HG02759 (cell line): ENCODE results near the gene PDLIM5.
"Not testable (repeated sequence)": the region's sequence is repeated elsewhere in the genome, so short reads cannot be mapped to it uniquely, and the experiment has no call there.

Experiments used
- ATAC-seq: cut with Tn5 transposase; IDR thresholded peaks from one replicate; pipeline ENCODE4 v1.9.1; 2021; ENCODE audit warnings: mild to moderate bottlenecking, moderate library complexity; ENCODE audit not compliant: unreplicated experiment

Gene PDLIM5

GRCh38 chr4:94583914-94584641, 132.3 kb downstream of the PDLIM5 start:
- no peak for ATAC-seq

DNA sequence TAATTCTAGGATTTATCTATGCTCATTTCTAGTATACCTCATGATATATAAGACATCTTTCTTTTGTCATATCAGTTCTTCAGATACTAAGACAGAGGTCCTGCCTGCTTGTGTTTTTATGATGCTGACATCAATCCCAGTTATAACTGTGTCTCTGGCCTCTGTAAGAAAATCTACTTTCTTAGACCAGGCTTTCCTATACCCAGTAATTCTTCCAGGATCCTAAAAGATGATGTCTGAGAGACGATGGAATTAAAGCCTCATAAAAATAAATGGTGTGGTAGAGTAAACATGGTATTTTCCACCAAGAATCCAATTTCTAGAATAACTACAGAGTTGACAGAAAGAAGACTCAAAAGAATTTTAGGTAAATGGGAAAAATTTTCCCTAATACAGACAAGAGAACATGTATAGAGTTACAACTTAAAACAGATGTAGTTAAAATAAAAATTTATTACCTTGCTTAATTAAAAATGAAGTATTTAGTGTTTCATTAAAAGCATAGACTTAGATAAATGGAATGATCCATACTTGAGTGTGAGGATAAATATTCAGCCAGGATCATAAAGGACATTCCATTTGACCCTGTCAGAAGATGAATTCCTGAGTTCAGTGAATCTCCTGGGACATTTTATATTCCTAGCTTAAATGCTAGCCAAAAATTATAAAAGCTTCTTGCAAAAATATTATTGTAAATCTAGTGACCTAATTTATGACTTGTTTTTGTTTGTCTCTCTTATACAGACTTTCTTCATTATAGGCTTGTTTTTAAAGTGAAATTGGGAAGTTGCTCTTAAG, 137.4 kb downstream of the PDLIM5 start:
- ATAC-seq: no peak

GRCh38 chr4:94590493-94590892, 138.8 kb downstream of the PDLIM5 start:
- no peak for ATAC-seq

DNA sequence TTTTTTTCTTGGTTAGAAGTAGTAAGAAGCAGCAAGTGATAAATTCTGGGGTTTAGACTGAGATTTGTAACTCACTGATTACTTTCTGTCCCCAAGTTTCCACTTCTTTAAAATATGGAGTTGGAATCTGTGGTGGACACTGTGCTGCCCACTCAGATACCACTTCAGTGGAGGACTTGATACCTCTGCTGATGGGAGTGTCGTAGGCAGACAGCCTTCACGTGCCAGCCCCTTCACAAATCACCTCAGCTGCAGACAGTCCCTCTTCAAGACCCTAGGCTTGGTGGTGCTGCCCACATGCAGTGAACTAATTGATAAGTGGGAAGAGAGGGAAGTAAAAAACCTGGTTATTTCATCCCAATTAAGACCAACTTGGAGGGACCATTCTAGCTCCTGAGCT, 139.5 kb downstream of the PDLIM5 start:
- ATAC-seq: no peak

DNA sequence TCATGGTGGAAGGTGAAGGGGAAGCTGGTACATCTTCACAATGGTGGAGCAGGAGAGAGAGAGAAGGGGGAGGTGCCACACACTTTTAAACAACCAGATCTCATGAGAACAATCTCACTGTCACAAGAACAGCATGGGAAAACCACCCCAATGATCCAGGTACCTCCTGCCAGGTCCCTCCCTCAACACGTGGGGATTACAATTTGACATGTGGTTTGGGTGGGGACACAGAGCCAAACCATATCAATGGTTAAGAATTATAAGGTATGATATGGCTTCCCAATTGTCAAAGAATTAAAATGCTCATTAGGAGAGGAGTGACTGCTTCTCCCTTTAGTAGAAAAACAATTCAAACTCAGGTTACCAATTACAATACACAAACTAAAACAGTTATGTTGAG, 143.3 kb downstream of the PDLIM5 start:
- no peak for ATAC-seq

GRCh38 chr4:94595880-94596483, 144.2 kb downstream of the PDLIM5 start:
- no peak for ATAC-seq

DNA sequence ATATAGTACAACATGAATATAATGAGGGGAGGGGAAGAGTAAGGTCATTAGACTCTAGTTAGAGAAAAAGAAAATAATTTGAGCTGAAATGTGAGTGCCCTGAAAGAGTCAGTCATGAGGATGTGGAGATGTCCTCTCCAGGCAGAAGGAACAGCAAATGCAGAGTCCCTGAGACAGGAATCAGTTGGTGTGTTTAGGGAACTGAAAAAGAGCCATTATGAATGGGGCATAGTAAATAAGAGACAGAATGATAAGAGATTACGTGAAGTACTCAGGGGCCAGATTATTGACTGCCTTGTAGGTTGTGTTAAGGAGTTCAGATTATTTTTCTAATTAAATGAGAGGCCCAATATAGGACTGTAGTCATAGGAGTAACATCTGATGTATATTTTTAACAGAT, 147.0 kb downstream of the PDLIM5 start:
- ATAC-seq: no peak

DNA sequence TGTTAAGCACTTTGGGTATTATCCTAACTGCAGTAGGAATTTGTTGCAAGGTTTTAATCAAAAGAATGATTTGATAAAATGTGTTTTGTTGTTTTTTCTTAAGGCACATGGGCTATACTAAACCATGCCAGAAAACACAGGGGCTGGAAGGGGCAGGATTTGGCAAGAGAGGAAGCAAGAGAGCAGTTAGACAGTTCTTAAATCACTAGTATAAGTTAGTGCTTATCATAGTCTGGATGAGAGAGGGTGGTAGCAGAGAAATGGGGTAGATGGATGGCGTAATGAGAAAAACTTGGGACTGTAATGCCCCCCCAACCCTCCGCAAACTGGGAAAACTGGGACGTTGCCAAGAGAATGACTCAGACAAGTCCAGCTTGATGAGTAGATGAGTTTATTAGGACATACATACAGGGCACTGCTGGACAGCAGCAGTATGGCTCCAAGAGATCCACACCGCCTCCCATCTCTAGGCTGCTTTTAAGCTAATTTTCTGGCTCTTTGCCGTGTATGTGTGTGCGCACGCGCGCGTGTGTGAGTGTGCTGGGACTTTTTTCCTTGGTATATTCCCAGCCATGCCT, 151.5 kb downstream of the PDLIM5 start:
- no peak for ATAC-seq

- ATAC-seq: no peak
Measured at GRCh38 chr4:94605241-94605805, 153.6 kb downstream of the PDLIM5 start.

DNA sequence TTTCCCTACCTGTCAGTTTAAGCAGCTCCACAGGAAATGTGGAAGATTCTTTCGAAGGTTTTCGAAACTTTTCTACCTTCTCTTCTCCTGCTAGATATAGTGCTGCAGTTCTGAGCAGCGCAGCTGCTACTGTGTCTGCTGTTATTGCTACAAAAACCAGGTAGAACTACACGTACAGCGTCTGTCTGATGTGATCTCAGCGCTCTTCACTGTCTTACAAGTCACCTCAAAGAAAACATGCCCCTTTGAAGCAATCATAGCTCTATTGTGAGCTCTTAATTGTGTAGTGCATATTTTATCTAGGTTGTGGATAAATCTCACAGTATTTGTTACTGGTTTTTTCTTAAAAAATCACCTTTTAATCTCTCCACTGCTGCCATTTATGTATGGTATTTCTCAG, 158.4 kb downstream of the PDLIM5 start:
- no peak for ATAC-seq

DNA sequence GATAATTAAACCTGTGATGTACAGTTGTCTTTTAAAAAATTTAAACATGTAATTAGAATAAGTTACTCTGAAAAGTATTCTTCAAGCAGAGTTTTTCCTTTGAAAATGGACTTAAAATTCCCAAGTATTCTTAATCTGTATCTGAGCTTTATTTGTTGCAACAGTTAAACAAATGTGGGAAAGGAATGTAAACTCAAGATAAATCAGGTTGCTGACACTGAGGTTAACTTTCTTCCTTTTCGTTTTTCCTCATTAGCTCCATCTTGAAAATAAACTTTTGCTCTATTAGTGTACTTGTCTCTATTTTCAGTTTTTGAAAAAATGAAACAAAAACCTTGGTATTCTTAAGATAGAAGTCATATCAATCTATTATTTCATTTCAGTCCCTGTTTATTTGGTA, 161.5 kb downstream of the PDLIM5 start:
- ATAC-seq: no peak

DNA sequence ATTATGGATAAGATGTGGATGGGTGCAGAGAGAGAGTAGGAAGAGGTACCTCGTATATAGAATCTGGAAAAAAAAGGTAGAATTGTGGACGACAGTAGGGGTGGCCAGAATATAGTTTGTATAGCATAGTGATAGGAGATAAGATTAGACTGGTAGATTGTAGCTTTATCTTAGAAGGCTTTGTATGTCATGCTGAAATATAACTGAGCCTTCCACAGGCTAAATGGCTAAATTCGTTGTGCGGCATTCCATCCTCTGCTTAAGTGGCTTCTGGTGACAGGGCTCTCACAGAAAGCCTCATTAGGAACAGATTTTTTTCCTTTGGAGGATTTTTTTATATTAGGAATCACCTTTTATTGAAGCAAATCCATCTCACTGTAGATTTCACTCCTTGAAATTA, 163.7 kb downstream of the PDLIM5 start:
- no peak for ATAC-seq

GRCh38 chr4:94621491-94622080, 169.8 kb downstream of the PDLIM5 start:
- peak; percentile 74 for ATAC-seq

DNA sequence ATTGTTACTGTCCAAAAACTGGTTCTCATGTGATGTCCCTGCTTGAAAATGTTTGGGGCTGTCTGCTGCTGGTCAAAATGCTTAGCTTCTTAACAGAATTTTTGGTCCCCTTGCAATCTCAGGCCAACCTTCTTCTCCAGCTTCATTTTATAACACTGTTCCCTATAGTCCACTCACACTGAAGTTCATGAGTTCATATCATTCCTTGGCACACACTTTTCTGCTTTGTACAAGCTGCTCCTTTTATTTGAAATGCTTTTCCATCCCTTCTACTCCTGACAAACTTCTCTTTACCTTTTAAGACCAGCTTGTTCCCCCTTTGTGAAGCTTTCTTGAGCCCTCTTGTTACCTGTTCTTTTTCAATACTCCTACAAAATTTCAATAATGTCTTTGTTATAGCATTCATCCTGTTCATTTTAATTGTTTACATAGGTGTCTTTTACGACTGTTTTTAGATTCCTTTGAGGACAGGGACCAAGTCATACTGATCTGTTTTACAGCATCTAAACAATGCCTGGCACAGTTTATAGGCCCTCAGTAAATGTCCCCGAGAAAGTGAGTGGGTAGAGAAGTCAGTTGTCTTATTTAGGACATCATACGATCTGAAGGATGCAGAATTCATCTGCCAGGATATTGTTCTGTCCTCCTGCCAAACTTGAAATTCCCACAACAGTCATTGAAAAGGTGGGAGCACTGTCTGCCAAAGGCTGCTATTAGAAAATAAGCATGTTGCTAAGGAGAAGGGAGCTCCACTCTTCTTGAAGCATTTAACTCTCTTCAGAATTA, 171.6 kb downstream of the PDLIM5 start:
- ATAC-seq: no peak

- ATAC-seq: no peak
Measured at GRCh38 chr4:94626942-94627341, 175.2 kb downstream of the PDLIM5 start.

- ATAC-seq: not testable (repeated sequence)
Measured at GRCh38 chr4:94629058-94629457, 177.3 kb downstream of the PDLIM5 start.

- ATAC-seq: no peak
Measured at GRCh38 chr4:94629837-94630236, 178.1 kb downstream of the PDLIM5 start.

- ATAC-seq: no peak
Measured at GRCh38 chr4:94634271-94634670, 182.5 kb downstream of the PDLIM5 start.

GRCh38 chr4:94635177-94635576, 183.4 kb downstream of the PDLIM5 start:
- no peak for ATAC-seq

- no peak for ATAC-seq
Measured at GRCh38 chr4:94636004-94636403, 184.3 kb downstream of the PDLIM5 start.
